LNCaP clone FGC (cell line): ENCODE results near the gene DARS2.
"Not testable (repeated sequence)": the region's sequence is repeated elsewhere in the genome, so short reads cannot be mapped to it uniquely, and the experiment has no call there.

Experiments used
- DNase-seq: peaks from one replicate; pipeline ENCODE4 v3.0.0-alpha.2; 2011; ENCODE audit warnings: low read depth
- H3K4me3 ChIP-seq: 2 replicates; pipeline ENCODE4 v1.5.1; 2011; ENCODE audit warnings: mild to moderate bottlenecking, low read depth, low read length, control low read depth
- CTCF ChIP-seq: IDR thresholded peaks from 2 replicates; pipeline ENCODE4 v1.5.1; 2012; ENCODE audit warnings: mild to moderate bottlenecking; ENCODE audit not compliant: control insufficient read depth, insufficient read depth; ENCODE audit errors: extremely low read depth

DARS2 gene

GRCh38 chr1:173802961-173803360 lies 21.5 kb upstream of the DARS2 start:
- DNase-seq, result no peak
- no peak overlapping the region for H3K4me3 ChIP-seq
- no peak for TF ChIP-seq CTCF

- DNase-seq, H3K4me3 ChIP-seq: not testable (repeated sequence)
These were observed 10.8 kb upstream of the DARS2 start for GRCh38 chr1:173813654-173814053.

GRCh38 chr1:173818459-173818858 lies 6.0 kb upstream of the DARS2 start:
- TF ChIP-seq CTCF, result no peak
- DNase-seq, result no peak
- no peak overlapping the region for H3K4me3 ChIP-seq

- DNase-seq, result no peak
- no peak for TF ChIP-seq CTCF
- no peak overlapping the region for H3K4me3 ChIP-seq
These were observed 2.8 kb upstream of the DARS2 start for GRCh38 chr1:173821680-173822079.

- H3K4me3 ChIP-seq, result peak overlapping the region; percentile 82
- DNase-seq, result no peak
These were observed 625 bp upstream of the DARS2 start for GRCh38 chr1:173823781-173824314.

GRCh38 chr1:173827611-173828010 lies 3.1 kb downstream of the DARS2 start:
- no peak for TF ChIP-seq CTCF
- DNase-seq, result no peak
- no peak overlapping the region for H3K4me3 ChIP-seq

More at GRCh38 chr1:173823781-173824314, 625 bp upstream of the DARS2 start:
- TF ChIP-seq CTCF, result no peak

- H3K4me3 ChIP-seq, result no peak overlapping the region
- no peak for DNase-seq
- TF ChIP-seq CTCF, result no peak
These were observed 8.3 kb downstream of the DARS2 start for GRCh38 chr1:173832748-173833147.
